Prostate gland (tissue), 2 donors: ENCODE results near the gene ZNF143.

Source experiments
- POLR2A ChIP-seq: fragments of 450-650 bp; IDR thresholded peaks from one replicate; pipeline ENCODE4 v1.6.1; 2016; ENCODE audit warnings: antibody characterized with exemption, mild to moderate bottlenecking
- POLR2AphosphoS5 ChIP-seq: sonication (generic); formaldehyde crosslinking; IDR thresholded peaks from one replicate; pipeline ENCODE4 v1.6.1; 2017; ENCODE audit warnings: antibody characterized with exemption
- TF ChIP-seq, protein P1 (sequence below), 4 experiments: fragments of 200-600 bp in 2 of 4; fragments of 450-650 bp in 2 of 4; sonication (generic) in 2 of 4; IDR thresholded peaks; 1 replicate in 3 of 4; 2 replicates in 1 of 4; pipeline ENCODE4 v1.5.1; 2016 to 2019; ENCODE audit warnings: antibody characterized with exemption in 4 of 4, mild to moderate bottlenecking in 2 of 4, moderate library complexity in 2 of 4

DNA sequence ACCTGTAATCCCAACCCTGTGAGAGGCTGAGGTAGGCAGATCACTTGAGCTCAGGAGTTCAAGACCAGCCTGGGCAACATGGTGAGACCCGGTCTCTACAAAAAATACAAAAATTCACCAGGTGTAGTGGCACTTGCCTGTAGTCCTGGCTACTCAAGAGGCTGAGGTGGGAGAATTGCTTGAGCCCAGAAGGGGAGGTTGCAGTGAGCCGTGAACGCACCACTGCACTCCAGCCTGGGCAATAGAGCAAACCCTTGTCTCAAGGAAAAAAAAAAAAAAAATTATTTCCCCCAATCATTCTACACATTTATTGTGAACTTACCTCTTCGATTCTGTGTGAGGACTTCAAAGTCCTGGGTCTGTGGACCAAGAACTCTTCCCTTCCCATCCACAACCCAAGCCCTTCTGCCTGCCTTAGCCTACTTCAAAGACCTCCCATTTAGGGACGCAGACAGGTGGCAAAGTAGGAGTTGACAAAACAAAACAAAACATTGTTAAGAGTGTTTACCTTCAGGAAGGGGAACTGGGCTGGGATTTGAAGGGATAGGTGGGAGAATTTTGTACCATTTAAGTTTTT is 108.9 kb downstream of the ZNF143 start:
- TF ChIP-seq, protein P1, sequence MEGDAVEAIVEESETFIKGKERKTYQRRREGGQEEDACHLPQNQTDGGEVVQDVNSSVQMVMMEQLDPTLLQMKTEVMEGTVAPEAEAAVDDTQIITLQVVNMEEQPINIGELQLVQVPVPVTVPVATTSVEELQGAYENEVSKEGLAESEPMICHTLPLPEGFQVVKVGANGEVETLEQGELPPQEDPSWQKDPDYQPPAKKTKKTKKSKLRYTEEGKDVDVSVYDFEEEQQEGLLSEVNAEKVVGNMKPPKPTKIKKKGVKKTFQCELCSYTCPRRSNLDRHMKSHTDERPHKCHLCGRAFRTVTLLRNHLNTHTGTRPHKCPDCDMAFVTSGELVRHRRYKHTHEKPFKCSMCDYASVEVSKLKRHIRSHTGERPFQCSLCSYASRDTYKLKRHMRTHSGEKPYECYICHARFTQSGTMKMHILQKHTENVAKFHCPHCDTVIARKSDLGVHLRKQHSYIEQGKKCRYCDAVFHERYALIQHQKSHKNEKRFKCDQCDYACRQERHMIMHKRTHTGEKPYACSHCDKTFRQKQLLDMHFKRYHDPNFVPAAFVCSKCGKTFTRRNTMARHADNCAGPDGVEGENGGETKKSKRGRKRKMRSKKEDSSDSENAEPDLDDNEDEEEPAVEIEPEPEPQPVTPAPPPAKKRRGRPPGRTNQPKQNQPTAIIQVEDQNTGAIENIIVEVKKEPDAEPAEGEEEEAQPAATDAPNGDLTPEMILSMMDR (IDR thresholded peaks at IDR 0.05), result no peak
- TF ChIP-seq POLR2A (no peak), POLR2AphosphoS5 (no peak)
